GM21515 (cell line): ENCODE data around the gene LAMA3.

Source experiments
- ATAC-seq: cut with Tn5 transposase; IDR thresholded peaks from one replicate; pipeline ENCODE4 v1.9.1; 2021; ENCODE audit not compliant: unreplicated experiment

The LAMA3 gene

DNA sequence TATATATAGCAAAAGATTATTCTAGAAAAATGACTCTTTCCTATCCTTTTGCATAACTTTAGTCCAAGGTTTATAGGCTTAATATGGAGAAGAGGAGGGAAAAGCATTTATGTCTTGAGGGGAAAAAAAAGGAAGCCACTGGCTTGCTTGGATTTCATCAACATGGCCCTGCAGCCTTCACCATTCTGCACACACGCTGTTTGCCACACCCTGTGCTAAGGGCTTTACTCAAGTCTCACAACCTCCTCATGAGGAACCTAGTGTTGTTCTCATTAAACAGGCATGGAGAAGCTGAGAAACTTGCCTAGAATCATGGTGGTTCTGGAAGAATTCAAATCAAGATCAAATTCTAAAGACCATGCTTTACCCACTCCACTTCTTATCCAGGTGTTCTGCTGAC lies 208.0 kb downstream of the LAMA3 start:
- no peak for ATAC-seq

DNA sequence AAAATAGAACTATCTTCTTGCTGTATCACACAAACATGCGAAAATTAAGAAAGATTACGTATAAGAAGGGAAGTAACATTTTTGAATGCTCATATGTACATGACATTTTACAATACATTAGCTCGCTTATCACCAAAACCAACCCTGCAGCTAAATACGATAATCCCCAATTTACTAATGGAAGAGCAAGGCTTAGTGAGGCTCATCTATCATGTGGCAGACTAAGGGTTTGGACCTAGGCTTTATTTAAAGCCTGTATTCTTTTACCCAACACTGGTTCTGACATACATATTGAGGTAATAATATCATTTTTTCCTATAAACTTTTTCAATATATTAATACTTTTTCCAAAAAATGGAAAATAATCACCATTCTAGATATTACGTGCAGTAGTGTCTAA lies 208.5 kb downstream of the LAMA3 start:
- no peak for ATAC-seq

DNA sequence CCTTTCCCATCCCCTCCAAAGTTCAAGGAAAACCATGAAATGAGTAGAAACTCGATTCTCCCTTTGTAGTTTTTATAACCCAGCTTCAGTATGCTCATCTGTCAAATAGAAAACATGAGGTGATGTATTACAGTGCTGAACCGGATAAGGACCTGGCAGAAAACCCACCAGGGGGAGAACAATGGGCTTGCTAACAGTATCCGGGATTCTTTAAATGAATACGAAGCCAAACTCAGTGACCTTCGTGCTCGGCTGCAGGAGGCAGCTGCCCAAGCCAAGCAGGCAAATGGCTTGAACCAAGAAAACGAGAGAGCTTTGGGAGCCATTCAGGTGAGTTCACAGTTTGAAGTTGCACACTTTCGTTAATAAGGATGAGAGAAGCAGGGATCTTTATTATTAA lies 211.7 kb downstream of the LAMA3 start:
- ATAC-seq: no peak

DNA sequence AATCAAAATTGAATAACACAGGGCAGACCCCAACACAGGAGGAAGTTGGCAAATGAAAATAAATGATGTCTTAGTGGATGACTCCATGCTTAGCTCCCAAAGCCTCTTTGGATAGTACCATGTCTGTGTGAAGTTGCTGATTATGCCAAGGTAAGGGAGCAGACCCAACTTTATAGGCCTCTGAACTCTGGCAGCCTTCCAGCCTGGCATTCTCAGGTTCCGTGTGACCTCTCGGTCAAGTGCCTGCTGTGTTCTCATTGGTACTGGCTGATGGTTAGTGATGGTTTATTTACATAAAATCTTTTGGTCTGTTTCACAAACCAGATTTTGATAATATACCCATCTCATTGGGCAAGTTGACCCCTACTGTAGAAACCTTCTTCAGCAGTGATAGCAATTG lies 213.1 kb downstream of the LAMA3 start:
- ATAC-seq: no peak

DNA sequence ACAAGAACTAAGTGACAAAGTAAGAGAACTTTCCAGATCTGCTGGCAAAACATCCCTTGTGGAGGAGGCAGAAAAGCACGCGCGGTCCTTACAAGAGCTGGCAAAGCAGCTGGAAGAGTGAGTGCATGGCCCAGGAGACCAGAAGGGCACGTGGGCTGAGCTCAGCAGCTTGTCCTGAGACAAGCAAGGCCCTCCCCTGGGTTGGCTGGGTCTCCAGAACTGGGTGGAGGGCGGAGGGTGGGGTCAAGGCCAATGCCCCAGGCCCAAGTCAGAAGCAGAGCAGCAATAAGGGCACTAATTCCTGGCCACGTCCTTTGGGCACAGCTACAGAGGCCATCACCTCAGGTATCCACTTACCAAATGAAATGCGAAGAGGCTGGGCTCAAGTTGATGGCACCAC lies 214.7 kb downstream of the LAMA3 start:
- ATAC-seq: no peak

DNA sequence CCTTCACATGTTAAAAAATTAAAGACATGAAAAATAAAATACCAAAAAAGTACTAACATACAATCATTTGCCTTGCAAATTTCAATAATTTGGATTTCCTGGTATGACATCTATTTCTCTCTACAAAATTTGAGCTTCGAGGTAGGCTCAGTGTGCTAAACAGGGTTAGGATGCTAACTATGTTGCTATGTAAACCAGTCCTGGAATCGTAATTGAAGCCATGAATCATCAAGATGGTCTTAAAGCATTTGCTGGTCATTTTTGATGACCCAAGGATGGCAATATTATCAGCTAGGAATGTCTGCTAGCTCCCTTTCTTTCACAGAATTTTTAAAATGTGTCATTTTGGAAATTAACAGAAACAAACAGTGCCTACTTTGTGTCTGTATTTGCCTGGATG lies 217.4 kb downstream of the LAMA3 start:
- no peak for ATAC-seq

DNA sequence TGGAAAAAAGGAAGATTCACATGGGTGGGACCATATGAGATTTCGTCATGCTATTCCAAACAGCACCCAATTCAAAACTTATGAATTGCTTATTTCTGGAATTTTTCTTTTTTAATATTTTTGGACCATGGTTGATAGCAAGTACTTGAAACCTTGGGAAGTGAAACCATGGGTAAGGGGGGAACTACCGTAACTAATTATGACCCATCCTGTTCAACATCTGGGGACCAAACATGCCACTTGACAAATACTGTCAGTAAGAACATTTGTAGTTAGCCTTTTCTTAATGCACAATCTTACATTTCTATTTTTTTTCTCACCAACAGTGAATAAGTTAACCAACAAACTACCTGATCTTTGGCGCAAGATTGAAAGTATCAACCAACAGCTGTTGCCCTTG lies 219.6 kb downstream of the LAMA3 start:
- ATAC-seq: no peak

DNA sequence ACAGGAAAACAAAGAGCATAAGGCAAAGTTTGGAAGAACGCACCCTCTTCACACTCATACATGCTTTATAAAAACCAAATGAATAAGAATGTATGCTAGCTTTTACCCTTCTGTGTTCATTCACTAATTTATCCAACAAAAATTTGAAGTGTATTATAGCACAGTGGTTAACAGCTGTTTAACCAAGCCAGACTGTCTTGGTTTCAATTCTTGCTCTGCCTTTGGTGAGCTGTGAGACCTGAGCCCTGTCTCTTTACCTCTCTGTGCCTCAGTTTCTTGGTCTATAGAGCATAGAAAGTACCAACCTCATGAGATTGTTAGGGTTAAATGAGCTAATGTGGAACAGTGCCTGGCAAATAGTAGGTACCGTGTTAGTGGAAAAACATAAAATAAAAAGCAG lies 220.8 kb downstream of the LAMA3 start:
- ATAC-seq: no peak

DNA sequence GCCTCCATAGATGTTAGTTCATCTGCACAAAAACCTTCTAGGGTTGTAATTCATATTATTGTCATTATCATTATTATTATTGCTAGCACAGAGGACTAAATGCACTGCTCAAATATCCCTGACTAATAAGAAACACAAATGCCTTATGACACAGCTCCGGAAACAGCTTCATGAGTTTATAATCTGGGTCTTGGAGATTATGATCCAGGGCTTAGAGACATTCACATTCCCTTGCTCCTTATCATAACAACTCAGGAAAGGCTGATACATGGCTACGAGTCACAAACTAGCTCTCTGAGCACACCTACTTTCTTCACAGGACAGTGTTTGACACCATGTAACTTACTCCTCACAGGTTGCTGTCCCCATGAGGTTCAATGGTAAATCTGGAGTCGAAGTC lies 223.1 kb downstream of the LAMA3 start:
- ATAC-seq: no peak

DNA sequence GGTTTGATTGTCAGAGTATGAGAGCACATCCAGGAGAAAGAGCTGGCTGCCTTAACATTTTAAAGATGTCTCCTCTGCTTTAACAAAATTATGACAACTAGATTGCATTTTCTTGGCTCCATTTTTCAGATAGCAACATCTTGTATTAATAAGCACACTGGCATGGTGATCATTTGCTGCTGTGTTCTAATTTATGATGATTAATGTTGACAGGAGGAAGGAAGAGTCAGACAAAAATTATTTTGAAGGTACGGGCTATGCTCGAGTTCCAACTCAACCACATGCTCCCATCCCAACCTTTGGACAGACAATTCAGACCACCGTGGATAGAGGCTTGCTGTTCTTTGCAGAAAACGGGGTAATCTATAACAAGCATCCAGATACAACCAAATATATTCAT lies 227.1 kb downstream of the LAMA3 start:
- no peak for ATAC-seq

DNA sequence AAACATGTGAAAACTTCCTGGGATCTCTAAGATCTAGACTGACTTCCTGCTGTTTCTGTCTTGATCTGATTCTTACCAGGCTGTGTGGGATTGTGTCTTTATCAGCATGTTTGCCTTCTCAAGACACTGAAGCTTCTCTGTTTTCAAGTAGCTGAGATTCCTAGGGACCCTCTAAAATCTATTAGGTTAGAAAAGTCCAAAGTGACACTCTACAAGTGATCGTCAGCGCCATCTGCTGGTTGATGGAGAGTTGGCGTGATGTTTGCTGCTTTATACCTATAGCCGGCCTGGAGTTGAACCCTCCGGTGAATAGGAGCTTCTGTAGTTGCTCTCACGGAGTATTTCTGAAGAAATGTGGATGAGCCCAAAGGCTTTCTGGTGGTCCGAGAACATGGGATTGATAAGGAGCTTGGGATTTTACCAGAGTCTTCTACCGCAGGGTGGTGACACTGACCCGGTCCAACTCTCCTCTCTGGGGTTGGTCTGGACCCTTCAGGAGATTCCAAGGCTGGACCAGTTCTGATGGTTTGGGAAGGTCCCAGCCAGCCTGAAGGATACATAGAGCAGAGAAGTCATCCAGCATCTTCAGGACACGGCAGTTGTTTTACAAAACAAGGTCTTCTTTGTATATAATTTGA lies 229.3 kb downstream of the LAMA3 start:
- ATAC-seq: no peak

DNA sequence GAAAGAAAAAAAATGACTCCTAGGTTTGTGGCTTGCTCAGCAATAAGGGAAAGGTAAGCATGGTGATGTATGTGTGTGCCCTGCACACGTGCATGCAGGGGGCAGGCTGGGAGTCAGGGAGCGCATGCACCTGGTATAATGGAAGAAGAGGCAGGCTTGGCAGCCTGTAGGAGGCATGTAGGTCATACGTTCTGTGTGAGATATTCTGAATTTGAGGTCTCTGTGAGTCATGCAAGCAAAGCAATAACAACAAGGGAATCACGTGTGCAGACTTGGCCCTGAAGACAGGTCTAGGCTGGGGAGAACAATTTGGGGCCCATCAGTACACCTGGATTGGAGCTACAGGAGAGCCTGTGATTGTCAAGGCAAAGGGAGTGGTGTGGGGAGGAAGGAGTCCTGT lies 230.8 kb downstream of the LAMA3 start:
- no peak for ATAC-seq

DNA sequence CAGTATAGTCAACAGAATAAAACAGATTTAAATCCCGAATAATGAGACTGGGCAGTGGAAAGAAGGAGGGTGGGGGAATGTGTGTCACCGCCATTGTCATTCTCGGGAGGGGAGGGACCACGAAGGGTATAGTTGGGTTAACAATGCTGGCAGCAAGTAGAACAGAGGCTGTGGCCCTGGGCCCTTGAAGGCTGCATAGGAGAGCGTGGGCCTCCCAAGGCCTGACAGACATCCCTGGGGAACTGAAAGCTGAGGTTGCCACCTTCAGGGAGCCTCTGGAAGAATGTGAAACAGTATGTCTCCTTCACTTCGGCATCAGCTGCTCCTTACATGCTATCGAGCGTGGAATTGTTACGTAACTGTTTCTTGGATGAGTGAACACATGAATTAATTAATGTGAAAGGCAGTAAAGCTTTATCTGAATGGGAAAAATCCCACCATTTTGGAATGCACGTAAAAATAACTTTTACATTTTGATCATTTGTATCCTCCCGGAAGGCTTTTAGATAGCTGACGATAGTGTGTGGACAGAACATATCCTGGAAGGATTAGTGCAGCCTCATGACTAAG lies 232.5 kb downstream of the LAMA3 start:
- ATAC-seq: no peak

DNA sequence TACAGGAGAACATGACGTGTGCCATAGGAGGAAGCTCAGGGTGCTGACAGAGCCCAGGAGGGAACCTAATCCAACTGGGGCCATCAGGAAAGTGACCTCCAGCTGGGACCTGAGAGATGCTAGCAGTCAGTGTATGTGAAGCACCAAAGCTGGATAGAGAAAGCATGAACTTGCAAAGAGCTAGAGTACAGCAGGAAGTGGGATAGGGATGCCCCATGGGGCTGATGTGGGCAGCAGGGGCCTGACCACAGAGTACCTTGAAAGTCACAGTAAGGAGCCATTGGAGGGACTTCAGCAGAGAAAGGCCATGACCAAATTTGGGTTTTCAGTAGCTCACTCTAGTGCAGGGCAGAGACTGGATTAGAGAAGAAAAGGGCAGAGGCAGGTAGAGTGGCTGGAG lies 233.7 kb downstream of the LAMA3 start:
- ATAC-seq: no peak

DNA sequence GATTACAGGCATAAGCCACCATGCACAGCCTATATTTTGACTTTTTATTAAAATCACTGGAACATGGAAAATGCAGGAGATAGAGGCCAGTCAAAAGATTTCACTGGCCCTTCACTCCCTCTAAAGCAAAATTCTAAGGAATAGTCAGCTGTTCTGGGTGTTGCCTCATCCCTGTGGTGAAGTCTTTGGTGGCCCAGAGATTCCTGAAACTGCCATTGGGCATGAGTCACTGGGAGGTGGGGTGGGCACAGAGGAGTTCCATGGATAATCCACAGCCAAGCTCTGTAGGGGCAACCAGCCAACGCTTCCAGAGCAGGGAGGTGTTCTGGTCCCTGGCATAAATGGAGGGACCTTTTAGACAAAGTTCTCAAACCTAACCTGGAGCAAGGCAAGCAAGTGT lies 235.6 kb downstream of the LAMA3 start:
- no peak for ATAC-seq

DNA sequence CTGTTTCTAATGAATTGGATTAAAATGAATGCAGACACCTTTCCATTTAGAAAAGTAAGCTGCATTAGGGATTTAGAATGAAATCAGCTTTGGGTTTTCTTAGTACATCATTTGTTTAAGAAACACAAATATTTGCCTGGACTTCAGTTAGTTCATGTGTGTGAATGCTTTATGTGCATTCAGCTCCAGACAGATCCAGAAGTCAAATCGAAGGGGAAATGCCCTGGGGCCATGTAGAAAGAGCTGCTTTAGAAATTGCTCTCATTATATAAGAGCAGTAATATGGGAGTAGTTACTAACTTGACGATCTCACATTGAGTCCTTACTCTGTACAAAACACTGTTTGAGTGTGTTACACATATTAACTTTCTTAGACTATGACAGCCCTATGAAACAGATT lies 237.3 kb downstream of the LAMA3 start:
- ATAC-seq: no peak

DNA sequence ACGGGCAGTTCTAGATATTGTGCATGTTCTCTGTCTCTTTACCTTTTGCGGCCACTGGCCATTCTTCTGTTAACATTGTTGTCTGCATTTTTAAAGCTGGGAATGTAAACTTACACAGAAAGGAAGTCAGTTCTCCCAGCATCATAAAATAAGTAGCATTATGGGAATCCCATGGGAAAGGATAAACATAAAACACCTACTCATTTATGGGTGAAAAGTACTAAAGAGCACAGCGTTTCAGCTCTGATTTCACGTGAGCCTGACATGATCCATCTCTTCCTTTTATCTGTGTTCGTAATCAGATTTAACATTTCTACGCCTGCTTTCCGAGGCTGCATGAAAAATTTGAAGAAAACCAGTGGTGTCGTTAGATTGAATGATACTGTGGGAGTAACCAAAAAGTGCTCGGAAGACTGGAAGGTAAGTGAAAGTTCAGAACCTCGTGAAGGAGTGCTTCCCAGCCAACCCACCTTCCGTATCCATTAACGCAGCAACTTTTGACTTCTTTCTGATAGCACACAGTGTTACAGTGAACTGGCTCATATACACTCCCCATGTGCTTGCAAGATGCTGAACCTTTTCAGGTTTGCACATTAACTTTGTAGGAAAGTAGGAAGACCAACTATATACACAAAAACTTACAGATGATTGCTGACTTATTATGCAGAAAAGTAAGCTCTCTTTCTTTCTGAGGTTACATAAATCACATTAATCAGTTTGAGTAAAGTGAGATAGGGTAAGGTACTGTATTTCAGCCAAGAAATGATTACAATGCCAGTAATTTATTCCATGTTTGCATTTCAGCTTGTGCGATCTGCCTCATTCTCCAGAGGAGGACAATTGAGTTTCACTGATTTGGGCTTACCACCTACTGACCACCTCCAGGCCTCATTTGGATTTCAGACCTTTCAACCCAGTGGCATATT lies 238.8 kb downstream of the LAMA3 start:
- ATAC-seq: no peak

DNA sequence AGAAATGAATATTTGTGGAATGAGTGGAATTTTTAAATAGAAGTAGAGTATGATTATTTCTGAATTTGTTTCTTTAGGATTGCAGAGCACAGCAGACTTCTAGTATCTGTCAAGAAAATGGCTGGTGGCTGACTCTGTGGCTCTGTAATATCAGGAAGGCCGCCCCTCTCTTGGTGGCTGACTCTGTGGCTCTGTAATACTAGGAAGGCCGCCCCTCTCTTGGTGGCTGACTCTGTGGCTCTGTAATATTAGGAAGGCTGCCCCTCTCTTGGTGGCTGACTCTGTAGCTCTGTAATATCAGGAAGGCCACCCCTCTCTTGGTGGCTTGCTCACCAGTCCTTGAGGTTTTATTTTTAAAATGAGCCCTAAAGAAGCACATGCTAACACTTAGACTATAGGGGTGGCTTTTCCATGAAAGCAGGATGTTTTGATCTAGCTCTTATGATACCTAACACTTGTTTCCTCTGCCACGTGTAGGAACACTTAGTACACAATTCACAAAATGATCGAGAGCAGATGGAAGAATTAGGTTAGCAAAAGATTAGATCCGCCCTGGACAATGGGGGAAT lies 240.2 kb downstream of the LAMA3 start:
- no peak for ATAC-seq

DNA sequence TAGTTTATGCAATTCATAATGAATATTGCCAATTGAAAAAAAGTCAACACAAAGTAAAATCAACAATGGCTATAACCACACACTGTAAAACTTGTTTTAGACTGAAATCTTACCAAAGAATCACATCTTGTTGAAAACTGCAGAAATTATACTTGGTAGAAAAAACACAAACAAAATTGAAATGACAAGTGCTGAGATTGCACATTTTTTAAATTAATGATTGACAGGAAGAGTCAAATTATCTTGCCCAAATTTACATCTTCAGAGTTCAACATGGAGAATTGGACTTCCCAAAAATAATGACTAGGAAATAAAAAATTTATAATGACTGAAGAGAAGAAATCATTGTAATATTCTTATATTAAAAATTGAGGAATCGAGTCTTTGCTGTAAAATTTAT lies 240.7 kb downstream of the LAMA3 start:
- no peak for ATAC-seq

DNA sequence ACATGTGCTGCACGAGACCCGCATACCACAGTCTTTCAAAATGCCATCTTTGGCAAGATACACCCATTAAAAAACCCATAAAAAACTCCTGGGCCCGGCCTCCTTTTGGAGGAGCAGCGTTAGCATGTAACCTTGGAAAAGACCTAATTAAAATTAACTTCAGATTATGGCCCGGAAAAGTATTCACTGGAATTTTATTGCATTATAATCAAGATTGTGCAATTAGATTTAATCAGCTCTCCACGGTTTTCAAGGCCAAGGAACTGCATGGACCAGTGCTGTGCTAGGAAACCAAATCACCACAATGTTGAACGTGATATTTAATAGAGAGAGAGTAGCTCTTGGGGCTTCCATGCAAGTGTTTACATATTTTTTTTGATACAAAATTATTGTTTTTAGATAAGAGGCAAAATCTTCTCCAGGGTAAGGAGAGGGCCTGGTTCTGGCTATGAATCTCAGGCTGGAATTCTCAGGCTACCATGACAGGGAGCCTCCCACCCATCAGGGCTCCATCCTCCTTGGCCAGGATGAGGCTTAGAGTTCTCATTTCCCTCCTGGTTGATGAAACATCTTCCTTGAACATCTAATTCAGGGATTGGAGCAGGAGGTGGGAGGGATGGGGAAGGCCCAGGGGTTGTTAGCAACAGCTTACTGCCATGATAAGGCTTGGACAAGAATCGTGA lies 243.3 kb downstream of the LAMA3 start:
- no peak for ATAC-seq

DNA sequence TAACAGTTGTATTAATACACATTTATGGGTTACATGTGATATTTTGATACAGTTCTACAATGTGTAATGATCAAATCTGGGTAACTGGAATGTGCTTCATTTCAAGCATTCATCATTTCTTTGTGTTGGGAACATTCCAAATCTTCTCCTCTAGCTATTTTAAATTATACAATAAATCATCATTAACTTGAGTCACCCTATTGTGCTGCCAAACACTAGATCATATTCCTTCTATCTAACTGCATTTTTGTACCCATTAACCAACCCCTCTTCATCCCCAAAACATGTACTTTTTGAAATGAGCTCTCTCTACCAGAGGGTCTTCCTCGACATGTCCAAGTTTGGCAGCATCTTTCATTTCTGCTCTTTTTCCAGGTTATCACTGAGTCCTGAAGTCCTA lies 244.2 kb downstream of the LAMA3 start:
- no peak for ATAC-seq
